Parathyroid adenoma (tissue), 2 donors: ENCODE results near the gene KIZ.

Experiments used
- H2AFZ ChIP-seq: fragments of 300-600 bp; sonication (generic); one replicate; pipeline ENCODE4 v1.7.0; 2017; ENCODE audit warnings: antibody characterized with exemption, mild to moderate bottlenecking
- H3K27ac ChIP-seq: fragments of 300-600 bp; sonication (generic); one replicate; pipeline ENCODE4 v1.7.0; 2017
- H3K27me3 ChIP-seq: fragments of 300-600 bp; sonication (generic); one replicate; pipeline ENCODE4 v1.7.0; 2017; ENCODE audit warnings: low read length; ENCODE audit not compliant: control insufficient read depth, insufficient read depth
- H3K36me3 ChIP-seq: fragments of 300-600 bp; sonication (generic); one replicate; pipeline ENCODE4 v1.7.0; 2017; ENCODE audit warnings: low read length; ENCODE audit not compliant: control insufficient read depth, insufficient read depth
- H3K4me1 ChIP-seq: fragments of 300-600 bp; sonication (generic); one replicate; pipeline ENCODE4 v1.7.0; 2017; ENCODE audit warnings: control low read depth
- H3K4me2 ChIP-seq: fragments of 300-600 bp; sonication (generic); one replicate; pipeline ENCODE4 v1.7.0; 2017; ENCODE audit warnings: low read length
- H3K4me3 ChIP-seq: fragments of 300-600 bp; sonication (generic); one replicate; pipeline ENCODE4 v1.7.0; 2017; ENCODE audit warnings: low read depth, low read length
- H3K79me2 ChIP-seq: fragments of 300-600 bp; sonication (generic); one replicate; pipeline ENCODE4 v1.7.0; 2017; ENCODE audit warnings: control low read depth
- H3K9ac ChIP-seq: fragments of 300-600 bp; sonication (generic); one replicate; pipeline ENCODE4 v1.7.0; 2017; ENCODE audit warnings: mild to moderate bottlenecking
- H3K9me3 ChIP-seq: fragments of 300-600 bp; sonication (generic); one replicate; pipeline ENCODE4 v1.7.0; 2017; ENCODE audit warnings: low read length; ENCODE audit not compliant: control insufficient read depth
- TF ChIP-seq, protein P1 (sequence below): fragments of 300-600 bp; sonication (generic); IDR thresholded peaks from one replicate; pipeline ENCODE4 v1.7.0; 2017; ENCODE audit warnings: antibody characterized with exemption, mild to moderate bottlenecking
- donor health status: primary hyperparathyroidism.

KIZ gene

DNA sequence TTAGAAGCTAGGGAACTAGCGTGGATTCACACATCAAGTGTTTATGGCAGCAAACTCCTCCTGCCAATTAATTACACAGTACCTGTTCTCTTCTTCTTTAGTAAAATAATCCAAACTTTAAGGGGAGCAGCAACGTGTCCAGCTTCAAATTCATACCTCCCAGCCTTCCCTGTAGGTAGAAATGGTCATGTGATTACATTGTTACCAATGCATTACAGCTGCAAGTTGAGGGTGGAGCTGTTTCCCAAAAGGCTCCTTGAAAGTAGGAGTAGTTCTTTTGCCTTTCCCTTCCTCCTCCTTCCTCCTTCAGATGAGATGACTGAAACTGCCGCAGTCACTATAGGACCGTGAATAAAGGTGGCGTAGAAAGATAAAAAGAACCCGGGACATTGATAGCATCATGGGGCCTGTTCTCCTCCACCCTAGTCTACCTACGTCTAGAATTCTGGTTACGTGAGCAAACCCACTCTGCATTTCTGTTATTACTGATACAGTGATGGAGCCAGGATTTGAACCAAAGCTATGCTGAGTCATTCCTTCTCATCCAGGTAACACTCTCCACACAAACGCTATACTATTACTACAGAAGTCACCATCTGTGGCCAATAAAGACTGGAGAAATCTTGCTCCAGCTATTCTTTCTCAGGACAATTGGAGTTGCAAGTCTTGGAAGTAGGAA is 37.9 kb upstream of the KIZ start:
- no peak overlapping the region for H3K9ac ChIP-seq
- H3K36me3 ChIP-seq: no peaks in the 10 kb centered on the region
- H3K9me3 ChIP-seq: no peaks in the 10 kb centered on the region
- no peaks in the 10 kb centered on the region for H3K4me1 ChIP-seq
- no peak overlapping the region for H3K4me3 ChIP-seq
- no peak overlapping the region for H3K4me2 ChIP-seq
- H3K27me3 ChIP-seq: peaks cover 5% of the 10 kb centered on the region
- H3K27ac ChIP-seq: no peak overlapping the region
- H3K79me2 ChIP-seq: no peaks in the 10 kb centered on the region
- TF ChIP-seq, protein P1, sequence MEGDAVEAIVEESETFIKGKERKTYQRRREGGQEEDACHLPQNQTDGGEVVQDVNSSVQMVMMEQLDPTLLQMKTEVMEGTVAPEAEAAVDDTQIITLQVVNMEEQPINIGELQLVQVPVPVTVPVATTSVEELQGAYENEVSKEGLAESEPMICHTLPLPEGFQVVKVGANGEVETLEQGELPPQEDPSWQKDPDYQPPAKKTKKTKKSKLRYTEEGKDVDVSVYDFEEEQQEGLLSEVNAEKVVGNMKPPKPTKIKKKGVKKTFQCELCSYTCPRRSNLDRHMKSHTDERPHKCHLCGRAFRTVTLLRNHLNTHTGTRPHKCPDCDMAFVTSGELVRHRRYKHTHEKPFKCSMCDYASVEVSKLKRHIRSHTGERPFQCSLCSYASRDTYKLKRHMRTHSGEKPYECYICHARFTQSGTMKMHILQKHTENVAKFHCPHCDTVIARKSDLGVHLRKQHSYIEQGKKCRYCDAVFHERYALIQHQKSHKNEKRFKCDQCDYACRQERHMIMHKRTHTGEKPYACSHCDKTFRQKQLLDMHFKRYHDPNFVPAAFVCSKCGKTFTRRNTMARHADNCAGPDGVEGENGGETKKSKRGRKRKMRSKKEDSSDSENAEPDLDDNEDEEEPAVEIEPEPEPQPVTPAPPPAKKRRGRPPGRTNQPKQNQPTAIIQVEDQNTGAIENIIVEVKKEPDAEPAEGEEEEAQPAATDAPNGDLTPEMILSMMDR: no peak
- no peak overlapping the region for H2AFZ ChIP-seq

DNA sequence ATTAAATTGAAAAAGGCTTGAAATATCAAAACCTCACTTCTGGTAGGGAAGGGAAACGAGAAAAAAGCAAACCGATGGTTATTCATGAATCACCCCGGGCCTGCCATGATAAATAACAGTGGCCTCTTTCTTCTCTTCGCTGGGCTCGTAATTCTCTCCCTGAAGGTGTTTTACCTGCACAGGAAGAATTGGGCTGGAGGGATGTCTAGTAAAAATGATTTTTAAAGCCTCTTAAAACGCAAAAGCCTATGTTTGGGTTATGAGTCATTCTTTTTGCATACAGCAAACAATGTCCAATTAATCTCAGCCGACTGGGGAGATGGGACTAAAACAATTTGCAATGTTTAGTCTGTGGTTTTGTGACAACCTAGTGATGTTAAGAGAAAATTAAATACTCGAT is 36.5 kb upstream of the KIZ start:
- Histone ChIP-seq H3K9ac (no peak overlapping the region), H3K4me3 (no peak overlapping the region), H2AFZ (no peak overlapping the region), H3K36me3 (no peaks in the 10 kb centered on the region), H3K4me1 (no peaks in the 10 kb centered on the region), H3K27me3 (peaks cover 5% of the 10 kb centered on the region), H3K79me2 (no peaks in the 10 kb centered on the region), H3K4me2 (no peak overlapping the region), H3K9me3 (no peaks in the 10 kb centered on the region), H3K27ac (no peak overlapping the region)
- TF ChIP-seq, protein P1: no peak

DNA sequence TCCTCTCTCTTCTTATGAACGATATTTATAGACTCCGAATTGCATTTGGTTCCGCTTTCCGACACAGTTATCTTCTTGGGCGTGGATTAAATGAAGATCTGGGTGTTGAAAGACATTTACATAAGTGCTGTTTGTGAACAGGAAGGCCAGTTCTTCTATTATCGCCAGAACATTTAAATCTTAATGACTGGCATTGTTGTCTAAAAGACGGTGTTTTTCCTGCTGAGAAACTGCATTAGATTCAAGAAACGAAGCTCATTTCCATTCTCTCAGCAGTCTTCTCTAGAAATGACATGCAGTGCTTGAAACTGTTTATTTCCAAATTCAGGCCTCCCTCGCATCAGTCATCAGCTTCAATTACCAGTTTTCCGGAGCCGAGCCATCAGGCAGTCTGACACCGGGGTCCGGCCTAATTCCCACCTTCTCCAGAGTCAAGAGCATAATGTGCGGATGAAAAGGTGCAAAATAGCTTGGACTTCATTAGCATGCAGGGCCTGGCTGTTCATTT is 35.7 kb upstream of the KIZ start:
- no peaks in the 10 kb centered on the region for H3K4me1 ChIP-seq
- H3K27me3 ChIP-seq: peaks cover 5% of the 10 kb centered on the region
- H2AFZ ChIP-seq: no peak overlapping the region
- H3K27ac ChIP-seq: no peak overlapping the region
- no peaks in the 10 kb centered on the region for H3K9me3 ChIP-seq
- H3K79me2 ChIP-seq: no peaks in the 10 kb centered on the region
- no peak overlapping the region for H3K4me2 ChIP-seq
- H3K4me3 ChIP-seq: no peak overlapping the region
- TF ChIP-seq, protein P1: no peak
- no peaks in the 10 kb centered on the region for H3K36me3 ChIP-seq
- H3K9ac ChIP-seq: no peak overlapping the region

DNA sequence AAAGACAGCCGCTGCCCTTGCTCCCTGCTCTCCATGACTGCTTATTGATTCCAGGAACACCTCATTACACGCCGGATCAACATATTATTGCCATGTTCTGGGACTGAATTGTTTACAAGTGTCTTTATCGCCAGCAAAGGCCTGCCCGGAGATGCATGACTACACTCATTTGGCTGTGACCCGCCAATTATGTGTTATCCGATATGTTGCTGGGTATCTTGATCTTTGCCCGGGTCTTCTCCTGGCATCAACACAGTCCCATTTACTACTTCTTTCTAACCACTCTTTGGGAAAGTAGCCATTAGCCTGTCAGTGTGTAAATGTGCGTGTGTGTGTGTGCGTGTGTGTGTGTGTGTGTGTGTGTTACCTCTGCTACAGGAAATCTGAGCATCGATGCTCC is 35.2 kb upstream of the KIZ start:
- Histone ChIP-seq H3K27ac (no peak overlapping the region), H3K4me2 (no peak overlapping the region), H3K79me2 (no peaks in the 10 kb centered on the region), H2AFZ (no peak overlapping the region), H3K27me3 (peaks cover 5% of the 10 kb centered on the region), H3K4me3 (no peak overlapping the region), H3K9me3 (no peaks in the 10 kb centered on the region), H3K4me1 (no peaks in the 10 kb centered on the region), H3K9ac (no peak overlapping the region), H3K36me3 (no peaks in the 10 kb centered on the region)
- TF ChIP-seq, protein P1: no peak

DNA sequence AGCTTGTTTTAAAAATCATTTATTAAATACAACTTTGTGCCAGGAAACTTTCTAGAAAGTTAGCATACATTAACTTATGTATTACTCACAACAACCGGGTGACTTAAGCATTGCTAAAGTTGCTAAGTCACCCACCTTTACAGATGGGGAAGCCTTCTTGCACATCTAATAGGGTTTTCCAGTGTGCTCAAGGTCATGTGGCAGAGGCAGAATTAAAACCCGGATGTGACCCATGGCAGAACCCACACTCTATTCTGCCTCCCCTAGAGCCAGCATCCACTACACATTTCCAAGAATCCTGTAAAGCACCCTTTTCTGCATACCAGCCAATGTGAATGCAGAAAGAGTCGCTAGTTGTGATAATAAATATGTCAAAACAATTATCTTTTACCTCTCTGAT is 33.1 kb upstream of the KIZ start:
- Histone ChIP-seq H3K4me3 (no peak overlapping the region), H3K79me2 (no peaks in the 10 kb centered on the region), H3K36me3 (no peaks in the 10 kb centered on the region), H2AFZ (no peak overlapping the region), H3K9me3 (no peaks in the 10 kb centered on the region), H3K27me3 (peaks cover 3% of the 10 kb centered on the region), H3K27ac (no peak overlapping the region), H3K9ac (no peak overlapping the region), H3K4me1 (no peaks in the 10 kb centered on the region), H3K4me2 (no peak overlapping the region)
- TF ChIP-seq, protein P1: no peak
